PC-3 (cell line): ENCODE data around the gene BEND2. TPM values are rescaled to one million over a fixed set of nuclear protein-coding genes. Genes with fewer than 3 reads are reported as not detected.

ENCODE experiments used
- ATAC-seq: fragments of 200-7000 bp; cut with Tn5 transposase; 2 replicates; pipeline ENCODE4 v1.9.1; 2020; ENCODE audit warnings: mild to moderate bottlenecking, moderate library complexity
- BruUV-seq: library from RNA; stranded (reverse); fragments of 400-500 nt; replicated peaks from 2 replicates; lab custom pipeline; 2021; lab: Mats Ljungman, UMichigan
- CTCF ChIA-PET: fragments of 300-600 bp; sonication (Branson Sonifier 250); formaldehyde crosslinking; loops from one replicate; lab custom pipeline; 2022; ENCODE audit warnings: antibody characterized with exemption; lab: Charles Lee
- POLR2A ChIA-PET: fragments of 300-600 bp; sonication (Branson Sonifier 250); formaldehyde crosslinking; loops from one replicate; lab custom pipeline; 2022; ENCODE audit warnings: antibody characterized with exemption; ENCODE audit not compliant: unreplicated experiment; lab: Charles Lee
- DNase-seq: peaks from one replicate; pipeline ENCODE4 v3.0.0-alpha.2; 2015
- H2AFZ ChIP-seq: fragments of 300-600 bp; sonication (generic); 2 replicates; pipeline ENCODE4 v1.6.0; 2016; ENCODE audit warnings: antibody characterized with exemption, low read length
- H3F3A ChIP-seq: fragments of 300-600 bp; sonication (generic); one replicate; pipeline ENCODE4 v1.6.0; 2017; ENCODE audit warnings: antibody characterized with exemption, low read length, control low read depth, mild to moderate bottlenecking; ENCODE audit not compliant: unreplicated experiment
- H3K27ac ChIP-seq: fragments of 300-600 bp; sonication (generic); 2 replicates; pipeline ENCODE4 v1.5.1; 2016; ENCODE audit warnings: mild to moderate bottlenecking, low read length
- H3K27me3 ChIP-seq: fragments of 300-600 bp; sonication (generic); 2 replicates; pipeline ENCODE4 v1.6.1; 2016; ENCODE audit warnings: low read length, mixed read lengths
- H3K36me3 ChIP-seq: fragments of 300-600 bp; sonication (generic); 2 replicates; pipeline ENCODE4 v1.6.1; 2016; ENCODE audit warnings: low read depth, mixed run types, low read length, mixed read lengths
- H3K4me1 ChIP-seq: fragments of 300-600 bp; sonication (generic); 2 replicates; pipeline ENCODE4 v1.5.1; 2016; ENCODE audit warnings: low read length; ENCODE audit not compliant: insufficient read depth
- H3K4me2 ChIP-seq: fragments of 300-600 bp; sonication (generic); 2 replicates; pipeline ENCODE4 v1.6.0; 2016; ENCODE audit warnings: low read length
- H3K4me3 ChIP-seq: fragments of 300-600 bp; sonication (generic); 2 replicates; pipeline ENCODE4 v1.5.1; 2016; ENCODE audit warnings: mild to moderate bottlenecking, low read length, mixed read lengths
- H3K79me2 ChIP-seq: fragments of 300-600 bp; sonication (generic); 2 replicates; pipeline ENCODE4 v1.6.1; 2017; ENCODE audit warnings: low read length, mixed read lengths
- H3K9ac ChIP-seq: fragments of 300-600 bp; sonication (generic); 2 replicates; pipeline ENCODE4 v1.6.0; 2016; ENCODE audit warnings: mild to moderate bottlenecking, low read length
- H3K9me2 ChIP-seq: fragments of 300-600 bp; sonication (generic); replicated peaks from 2 replicates; pipeline ENCODE4 v1.6.1; 2016; ENCODE audit warnings: mixed run types, low read length, mixed read lengths
- H3K9me3 ChIP-seq: fragments of 300-600 bp; sonication (generic); 2 replicates; pipeline ENCODE4 v1.6.1; 2016; ENCODE audit warnings: low read length, mixed read lengths
- H4K20me1 ChIP-seq: fragments of 300-600 bp; sonication (generic); 2 replicates; pipeline ENCODE4 v1.6.1; 2016; ENCODE audit warnings: low read length, mixed read lengths
- CTCF ChIP-seq: fragments of 300-600 bp; sonication (generic); conservative IDR thresholded peaks from 2 replicates; pipeline ENCODE4 v1.5.1; 2017; ENCODE audit warnings: antibody characterized with exemption, low read depth, mild to moderate bottlenecking, low read length
- EZH2 ChIP-seq: fragments of 300-600 bp; sonication (generic); IDR thresholded peaks from one replicate; pipeline ENCODE4 v1.6.1; 2017; ENCODE audit warnings: antibody characterized with exemption, mild to moderate bottlenecking, low read length; ENCODE audit not compliant: unreplicated experiment
- EZH2phosphoT487 ChIP-seq: fragments of 300-600 bp; sonication (generic); IDR thresholded peaks from 2 replicates; pipeline ENCODE4 v1.6.1; 2018; ENCODE audit warnings: mild to moderate bottlenecking, antibody characterized with exemption, low read length, borderline replicate concordance
- intact Hi-C: fragments of 100-400 bp; cut with micrococcal nuclease; formaldehyde crosslinking; loops from 2 replicates; pipeline ENCODE4 v1.9.0; 2023
- total RNA-seq: library from RNA; depleted of rRNA; stranded (reverse); fragments of >200 nt; gene quantifications from 2 replicates; pipeline ENCODE4 v1.2.3, GENCODE V29; 2014

BEND2 gene
- total RNA-seq, 1 experiment from 2014 or later = not detected

DNA sequence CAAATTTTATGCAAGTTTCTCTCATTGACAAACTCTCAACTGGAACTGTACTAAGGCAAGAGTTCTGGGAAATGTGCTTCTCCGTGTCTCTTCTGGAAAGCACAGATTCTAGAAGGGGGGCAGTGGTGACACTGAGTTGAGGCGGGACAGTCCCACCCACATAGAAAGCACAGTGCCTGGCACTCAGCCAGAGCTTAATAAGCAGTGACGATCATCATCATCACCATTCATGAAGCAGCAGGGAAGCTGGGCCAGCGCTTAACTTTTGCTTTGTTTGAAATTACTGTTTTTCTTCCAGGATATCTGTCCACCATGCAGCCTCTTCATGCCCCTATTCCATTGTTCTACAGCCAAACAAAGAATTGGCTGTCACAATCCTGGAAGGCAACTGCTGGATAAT, 60.3 kb downstream of the BEND2 start:
- no peaks in the 10 kb centered on the region for H3K4me1 ChIP-seq
- H3K27me3 ChIP-seq = peaks cover 29% of the 10 kb centered on the region
- intact Hi-C loops = no loop called here
- no TSS peak for BruUV-seq
- no peaks in the 10 kb centered on the region for H3K9me2 ChIP-seq
- H3K4me3 ChIP-seq = no peak overlapping the region
- no peaks in the 10 kb centered on the region for H3K9me3 ChIP-seq
- ChIA-PET POLR2A (no interaction called here), CTCF (no interaction called here)
- DNase-seq (no peak), ATAC-seq (no peak)
- H2AFZ ChIP-seq = no peak overlapping the region
- H3K9ac ChIP-seq = no peak overlapping the region
- no peaks in the 10 kb centered on the region for H3K79me2 ChIP-seq
- no peak overlapping the region for H3K27ac ChIP-seq
- H4K20me1 ChIP-seq = no peaks in the 10 kb centered on the region
- no peak overlapping the region for H3K4me2 ChIP-seq
- TF ChIP-seq CTCF (no peak), EZH2phosphoT487 (no peak), EZH2 (no peak)
- H3F3A ChIP-seq = no peaks in the 10 kb centered on the region
- H3K36me3 ChIP-seq = no peaks in the 10 kb centered on the region

- CTCF ChIA-PET = no interaction called here
- no peaks in the 10 kb centered on the region for H3K4me1 ChIP-seq
- H4K20me1 ChIP-seq = no peaks in the 10 kb centered on the region
- peaks cover 20% of the 10 kb centered on the region for H3K27me3 ChIP-seq
- POLR2A ChIA-PET = no interaction called here
- H3K4me3 ChIP-seq = no peak overlapping the region
- no peaks in the 10 kb centered on the region for H3K36me3 ChIP-seq
- intact Hi-C loops = no loop called here
- no peak for DNase-seq
- H3K4me2 ChIP-seq = no peak overlapping the region
- no peaks in the 10 kb centered on the region for H3K9me2 ChIP-seq
- no peak overlapping the region for H3K9ac ChIP-seq
- ATAC-seq = no peak
- H3K27ac ChIP-seq = no peak overlapping the region
- BruUV-seq = no TSS peak
- no peaks in the 10 kb centered on the region for H3K79me2 ChIP-seq
- H3F3A ChIP-seq = no peaks in the 10 kb centered on the region
- no peak for TF ChIP-seq CTCF
- TF ChIP-seq EZH2 = no peak
- no peak for TF ChIP-seq EZH2phosphoT487
- no peak overlapping the region for H2AFZ ChIP-seq
- no peaks in the 10 kb centered on the region for H3K9me3 ChIP-seq
These were observed 61.7 kb downstream of the BEND2 start for GRCh38 chrX:18158963-18159362.

DNA sequence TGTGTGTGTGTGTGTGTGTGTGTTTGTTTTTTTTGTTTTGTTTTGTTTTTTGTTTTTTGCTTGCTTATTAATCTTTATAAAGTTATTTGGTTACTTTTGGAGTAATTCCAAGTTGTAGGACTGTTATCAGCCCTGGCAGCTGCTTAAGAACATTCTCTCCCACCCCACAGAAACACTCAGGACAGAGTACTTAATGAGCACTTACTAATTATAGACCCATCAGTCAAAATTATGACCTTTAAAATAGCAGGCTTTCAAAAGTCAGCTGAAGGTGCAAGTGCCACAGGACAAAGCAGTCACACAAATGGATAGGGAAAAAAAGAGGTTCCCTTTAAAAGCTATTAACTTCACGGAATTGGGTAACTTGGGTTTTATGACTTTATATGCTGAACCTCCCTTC, 69.0 kb downstream of the BEND2 start:
- no peak overlapping the region for H3K27ac ChIP-seq
- no peaks in the 10 kb centered on the region for H3K9me2 ChIP-seq
- no peak for DNase-seq
- no peak for ATAC-seq
- no peaks in the 10 kb centered on the region for H3K9me3 ChIP-seq
- POLR2A ChIA-PET = no interaction called here
- no peaks in the 10 kb centered on the region for H3F3A ChIP-seq
- no peaks in the 10 kb centered on the region for H4K20me1 ChIP-seq
- H3K4me1 ChIP-seq = no peaks in the 10 kb centered on the region
- no TSS peak for BruUV-seq
- no peak overlapping the region for H2AFZ ChIP-seq
- no peaks in the 10 kb centered on the region for H3K79me2 ChIP-seq
- TF ChIP-seq EZH2phosphoT487 = no peak
- no peak for TF ChIP-seq CTCF
- no peak overlapping the region for H3K9ac ChIP-seq
- H3K4me2 ChIP-seq = no peak overlapping the region
- no peaks in the 10 kb centered on the region for H3K36me3 ChIP-seq
- intact Hi-C loops = no loop called here
- no peak overlapping the region for H3K4me3 ChIP-seq
- CTCF ChIA-PET = no interaction called here
- H3K27me3 ChIP-seq = peaks cover 5% of the 10 kb centered on the region; the same call in 1 of the 2 replicates
